Transverse colon (tissue), 4 donors: ENCODE results near the gene CHPF2. TPM values are rescaled to one million over a fixed set of nuclear protein-coding genes. Genes with fewer than 3 reads are reported as not detected.

ENCODE experiments used
- DNase-seq: peaks from one replicate; pipeline ENCODE4 v3.0.0-alpha.2; 2019
- H3K27ac ChIP-seq, 4 donors: fragments of 200-600 bp; sonication (generic); 2 replicates each; pipeline ENCODE4 v1.5.1; 2016 to 2018; ENCODE audit warnings: inconsistent platforms in 4 of 4
- H3K27me3 ChIP-seq: fragments of 200-600 bp; sonication (generic); 2 replicates; pipeline ENCODE4 v1.5.1; 2017; ENCODE audit warnings: inconsistent platforms
- H3K36me3 ChIP-seq, 4 donors: fragments of 200-600 bp; sonication (generic); 2 replicates each; pipeline ENCODE4 v1.5.1; 2017 to 2019; ENCODE audit warnings: inconsistent platforms in 4 of 4
- H3K4me1 ChIP-seq, 4 donors: fragments of 200-600 bp; sonication (generic); 2 replicates each; pipeline ENCODE4 v1.5.1; 2017 to 2020; ENCODE audit warnings: inconsistent platforms in 4 of 4
- H3K4me3 ChIP-seq, 4 donors: fragments of 200-600 bp; sonication (generic); 1 replicate in 1 of 4; 2 replicates in 3 of 4; pipeline versions ENCODE4 v1.5.1 to v1.6.1; 2017 to 2019; ENCODE audit warnings: inconsistent platforms in 4 of 4
- H3K9me3 ChIP-seq, 2 donors: fragments of 200-600 bp; sonication (generic); 2 replicates each; pipeline ENCODE4 v1.5.1; 2017 to 2019; ENCODE audit warnings: inconsistent platforms in 2 of 2
- CTCF ChIP-seq, 5 experiments: fragments of 200-600 bp in 3 of 5; fragments of 450-650 bp in 2 of 5; sonication (generic) in 3 of 5; IDR thresholded peaks; 1 replicate in 2 of 5; 2 replicates in 3 of 5; pipeline ENCODE4 v1.5.1; 2016 to 2017; ENCODE audit warnings: antibody characterized with exemption in 5 of 5, inconsistent platforms in 3 of 5, mild to moderate bottlenecking in 2 of 5, moderate library complexity in 1 of 5
- EP300 ChIP-seq: sonication (generic); formaldehyde crosslinking; IDR thresholded peaks from one replicate; pipeline ENCODE4 v1.6.1; 2017; ENCODE audit warnings: antibody characterized with exemption, low read depth
- POLR2A ChIP-seq: fragments of 450-650 bp; IDR thresholded peaks from one replicate; pipeline ENCODE4 v1.6.1; 2016; ENCODE audit warnings: antibody characterized with exemption, mild to moderate bottlenecking, moderate library complexity
- POLR2AphosphoS5 ChIP-seq, 3 donors: sonication (generic); formaldehyde crosslinking; IDR thresholded peaks; one replicate each; pipeline ENCODE4 v1.6.1; 2016; ENCODE audit warnings: antibody characterized with exemption in 3 of 3
- WGBS, 2 donors: methylation state at CpG; one replicate each; pipeline ENCODE4 v1.1.5; 2018; ENCODE audit warnings: low coverage in 1 of 2; 5-methylcytosine and 5-hydroxymethylcytosine counted together
- in situ Hi-C, 4 donors: fragments of 200-750 bp; cut with MboI; loops; one replicate each; pipeline versions ENCODE4 v1.15.0 to v1.15.1; 2017; ENCODE audit warnings: low sequenced_read_pairs in 3 of 4, low pct_ligation_motif_present in 1 of 4, low pct_unique_long_range_greater_than_20kb in 1 of 4
- intact Hi-C: fragments of 100-400 bp; cut with DNase I; formaldehyde crosslinking; loops from one replicate; pipeline ENCODE4 v1.15.1; 2023; ENCODE audit warnings: low total_unique reads
- total RNA-seq, 4 donors: library from RNA; depleted of rRNA; stranded (reverse); fragments of >200 nt; gene quantifications; one replicate each; pipeline ENCODE4 v1.1.0, GENCODE V29; 2016

Gene CHPF2
- total RNA-seq, 4 donors from 2014 or later, result 48.4 to 104 (median 50.9) TPM

GRCh38 chr7:151252561-151252835, 20.2 kb downstream of the CHPF2 start:
- peak overlapping the region in 3 of 4 donors; percentile 39 to 64 (median 41) for H3K4me3 ChIP-seq
- H3K9me3 ChIP-seq, result no peaks in the 10 kb centered on the region
- peaks cover 15 to 51% (median 36%) of the 10 kb centered on the region in 4 donors for H3K4me1 ChIP-seq
- H3K36me3 ChIP-seq, result no peaks in the 10 kb centered on the region
- peaks cover 75% of the 10 kb centered on the region for H3K27me3 ChIP-seq
- 35% methylated on average over 9 of the region's 9 CpGs; no CpG with 5 or more reads in 1 of the 2 donors for WGBS, 2 donors
- in situ Hi-C loops (no loop called here), intact Hi-C loops (no loop called here)
- DNase-seq, result no peak
- TF ChIP-seq POLR2AphosphoS5 (IDR thresholded peaks at IDR 0.05) (no peak), CTCF (IDR thresholded peaks at IDR 0.05) (no peak), POLR2A (no peak), EP300 (no peak)
- H3K27ac ChIP-seq, result peak overlapping the region; percentile 85 to 96 (median 90)

- H3K27me3 ChIP-seq, result peaks cover 75% of the 10 kb centered on the region
- TF ChIP-seq POLR2AphosphoS5 (IDR thresholded peaks at IDR 0.05) (no peak), CTCF (IDR thresholded peaks at IDR 0.05) (no peak), POLR2A (no peak), EP300 (no peak)
- H3K27ac ChIP-seq, result peak overlapping the region; percentile 85 to 96 (median 90)
- no peak for DNase-seq
- H3K4me3 ChIP-seq, result no peak overlapping the region
- no peaks in the 10 kb centered on the region for H3K36me3 ChIP-seq
- WGBS, 2 donors, result 35 to 71% methylated on average over 7 to 17 of the region's 17 CpGs
- no peaks in the 10 kb centered on the region for H3K9me3 ChIP-seq
- in situ Hi-C loops (no loop called here), intact Hi-C loops (no loop called here)
- peaks cover 15 to 44% (median 30%) of the 10 kb centered on the region in 4 donors for H3K4me1 ChIP-seq
Observed at GRCh38 chr7:151252961-151253711, 20.9 kb downstream of the CHPF2 start.

- DNase-seq, result no peak
- intact Hi-C loops (no loop called here), in situ Hi-C loops (no loop called here)
- no peaks in the 10 kb centered on the region for H3K9me3 ChIP-seq
- no peak for TF ChIP-seq POLR2AphosphoS5 (IDR thresholded peaks at IDR 0.05)
- no peak for TF ChIP-seq EP300
- TF ChIP-seq CTCF (IDR thresholded peaks at IDR 0.05), result no peak
- no peak for TF ChIP-seq POLR2A
- no peak overlapping the region for H3K27ac ChIP-seq
- WGBS, 2 donors, result 74% methylated on average over 6 of the region's 7 CpGs; no CpG with 5 or more reads in 1 of the 2 donors
- H3K4me3 ChIP-seq, result no peak overlapping the region
- H3K4me1 ChIP-seq, result peaks cover 14 to 37% (median 21%) of the 10 kb centered on the region in 4 donors
- H3K36me3 ChIP-seq, result no peaks in the 10 kb centered on the region
- H3K27me3 ChIP-seq, result peaks cover 72% of the 10 kb centered on the region
Observed at GRCh38 chr7:151254316-151254715, 22.0 kb downstream of the CHPF2 start.

GRCh38 chr7:151254851-151255250, 22.6 kb downstream of the CHPF2 start:
- no peak overlapping the region for H3K4me3 ChIP-seq
- TF ChIP-seq POLR2A (no peak), EP300 (no peak), CTCF (IDR thresholded peaks at IDR 0.05) (no peak), POLR2AphosphoS5 (IDR thresholded peaks at IDR 0.05) (no peak)
- H3K27ac ChIP-seq, result no peak overlapping the region
- peaks cover 66% of the 10 kb centered on the region for H3K27me3 ChIP-seq
- intact Hi-C loops (no loop called here), in situ Hi-C loops (no loop called here)
- WGBS, 2 donors, result 71% methylated on average over 11 of the region's 11 CpGs; no CpG with 5 or more reads in 1 of the 2 donors
- H3K9me3 ChIP-seq, result no peaks in the 10 kb centered on the region
- no peaks in the 10 kb centered on the region for H3K36me3 ChIP-seq
- no peak for DNase-seq
- peaks cover 10 to 31% (median 16%) of the 10 kb centered on the region in 4 donors for H3K4me1 ChIP-seq
